Left lobe of liver (tissue), 2 donors: ENCODE measurements around the gene MPP1. TPM values are rescaled to one million over a fixed set of nuclear protein-coding genes. Genes with fewer than 3 reads are reported as not detected.

Experiments used
- ATAC-seq: fragments of 200-7000 bp; cut with Tn5 transposase; one replicate; pipeline ENCODE4 v1.9.1; 2020; ENCODE audit warnings: mild to moderate bottlenecking, moderate library complexity
- DNase-seq: peaks from one replicate; pipeline ENCODE4 v3.0.0-alpha.2; 2020; ENCODE audit warnings: low spot score
- total RNA-seq: library from RNA; stranded (reverse); gene quantifications from one replicate; pipeline ENCODE4 v1.2.1, GENCODE V29; 2021
- donor health status: DM: no; HTN: no; CAD: no; lungs with moderate emphysema.
- donor health status: DM: no; HTN: yes; CAD: no.

MPP1 gene
- total RNA-seq, 1 donor from 2014 or later = 22.9 TPM

DNA sequence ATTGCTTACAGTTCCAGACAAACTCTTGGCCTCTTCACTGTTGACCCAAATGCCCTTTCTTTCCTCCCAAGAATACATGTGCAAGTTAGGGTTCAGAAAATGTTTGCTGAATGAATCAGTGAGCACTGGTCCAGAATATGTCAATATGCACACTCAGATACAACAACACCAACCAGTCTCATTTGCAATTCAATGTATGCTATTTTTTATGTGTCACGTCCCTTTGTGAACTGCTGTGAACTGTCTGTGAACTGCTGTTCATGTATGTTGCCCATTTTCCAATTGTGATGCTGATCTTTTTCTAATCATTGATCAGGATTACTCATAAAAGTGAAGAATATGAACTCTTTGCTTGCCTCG, 72.2 kb downstream of the MPP1 start:
- ATAC-seq (no peak), DNase-seq (no peak)

DNA sequence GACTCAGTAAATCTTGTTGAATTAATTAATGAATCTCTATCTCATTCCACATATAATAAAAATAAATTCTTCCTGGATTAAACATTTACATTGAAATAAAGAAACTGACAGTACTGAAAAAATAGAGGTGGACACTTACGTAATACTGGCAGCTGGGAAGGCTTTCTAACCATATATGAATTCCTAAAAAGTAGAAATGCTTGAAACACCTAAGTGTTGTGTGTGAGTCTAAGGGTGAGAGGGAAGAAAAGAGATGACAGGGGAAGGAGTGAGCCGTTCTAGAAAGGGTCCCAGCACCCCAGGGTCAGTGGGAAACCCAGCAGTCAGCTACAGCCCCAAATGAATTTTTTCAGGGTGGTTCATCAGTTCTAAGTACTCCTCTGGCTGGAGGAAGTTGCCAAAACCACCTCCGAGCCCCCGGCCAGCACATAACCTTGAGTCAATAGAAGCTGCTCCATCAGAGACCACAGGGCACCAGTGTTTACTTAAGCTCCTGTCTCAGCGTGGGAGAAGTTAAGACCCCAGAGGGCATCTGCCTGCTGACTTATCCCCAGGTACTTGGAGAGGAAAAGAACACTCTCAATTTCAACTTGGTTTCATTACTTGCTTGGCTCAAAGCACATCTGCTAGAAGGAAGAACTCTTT, 72.7 kb downstream of the MPP1 start:
- no peak for ATAC-seq
- DNase-seq = no peak

DNA sequence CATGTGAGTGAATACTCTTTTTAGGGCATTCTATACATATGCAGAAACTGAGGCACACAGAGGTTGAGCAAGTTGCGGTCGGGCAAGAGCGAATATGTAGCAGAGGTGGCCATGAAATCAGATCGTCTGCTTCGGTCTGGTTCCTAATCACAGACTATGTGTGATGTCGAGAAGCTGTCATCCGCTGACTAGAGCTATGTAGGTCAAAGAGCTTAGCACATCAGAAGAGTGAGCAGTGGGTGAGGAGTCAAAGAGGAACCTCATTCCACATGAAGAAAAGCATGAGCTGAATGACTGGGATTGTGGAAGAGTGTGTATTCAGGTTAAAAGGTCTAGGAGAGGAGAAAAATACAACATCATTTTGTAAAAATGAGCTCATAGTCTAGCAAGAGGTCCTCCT, 73.4 kb downstream of the MPP1 start:
- no peak for ATAC-seq
- DNase-seq = no peak

DNA sequence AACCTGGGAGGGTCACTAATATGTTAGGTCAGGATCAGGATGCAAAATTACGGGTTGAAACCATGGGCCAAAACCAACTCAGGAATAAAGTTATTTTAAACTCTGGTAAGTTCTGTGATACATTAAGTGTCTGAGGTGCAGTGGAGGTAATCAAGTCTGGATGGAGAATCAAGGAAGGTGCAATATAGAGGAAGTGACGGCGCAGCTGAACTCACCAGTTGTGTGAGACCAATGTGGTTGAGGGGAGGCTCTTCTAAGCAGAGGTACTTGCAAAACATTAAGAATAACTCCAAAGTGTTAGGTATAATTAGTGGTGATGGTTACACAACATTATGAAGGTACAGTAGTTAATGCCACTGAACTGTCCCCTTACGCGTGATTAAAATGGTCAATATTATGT, 74.1 kb downstream of the MPP1 start:
- ATAC-seq (no peak), DNase-seq (no peak)

DNA sequence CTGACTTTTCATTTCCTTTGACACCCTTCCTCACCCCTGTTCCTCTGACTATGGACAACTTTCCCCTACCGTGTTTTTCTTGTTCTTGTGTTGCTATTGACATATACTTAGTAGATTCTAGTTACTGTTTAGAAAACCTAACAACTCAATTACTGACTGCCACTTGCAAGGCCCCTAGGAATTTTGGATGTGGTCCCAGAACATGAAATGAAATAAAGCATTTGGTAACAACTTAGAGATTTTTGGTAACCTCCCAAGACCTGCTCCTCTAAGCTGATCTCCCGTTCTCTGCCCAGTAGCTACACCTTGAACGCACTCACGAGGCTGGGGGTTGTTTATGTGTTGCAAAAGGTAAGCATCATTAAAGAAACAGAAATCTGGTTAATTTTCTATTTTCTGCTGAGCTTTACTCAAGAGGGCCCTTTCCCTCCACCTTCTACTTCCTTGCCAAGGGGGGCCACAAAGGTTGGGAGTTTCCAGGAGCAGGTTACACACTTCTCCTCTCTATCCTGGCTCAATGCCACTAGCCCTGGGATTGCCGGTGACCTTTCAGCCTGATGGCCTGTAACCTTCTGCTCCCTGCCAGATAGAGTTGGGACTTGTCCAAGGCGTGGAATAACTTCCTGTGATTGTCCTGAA, 74.9 kb downstream of the MPP1 start:
- DNase-seq = peak; percentile 81
- peak; percentile 83 for ATAC-seq

DNA sequence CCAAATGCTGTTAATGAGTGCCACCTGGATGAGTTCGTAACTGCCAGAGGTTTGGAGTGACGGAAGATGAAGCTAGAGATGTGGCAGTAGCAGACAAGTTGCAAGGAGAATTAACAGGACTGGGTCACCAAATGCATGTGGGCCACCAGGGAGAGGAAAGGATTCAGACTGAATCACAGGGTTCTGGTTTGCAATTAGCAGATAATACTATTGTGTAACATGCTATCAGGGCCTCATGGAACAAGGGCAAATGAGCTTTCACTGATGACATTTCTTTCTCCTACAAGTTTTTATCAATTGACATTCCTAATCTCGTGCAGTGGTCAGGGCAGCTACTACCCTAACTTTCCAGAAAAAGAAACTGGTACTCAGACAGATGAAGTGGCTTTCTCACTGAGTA, 75.8 kb downstream of the MPP1 start:
- DNase-seq (no peak), ATAC-seq (no peak)

Other genes with a start within 250 kb of the MPP1 start
- gene CTAG1A, start 220.4 kb downstream of the MPP1 start, total RNA-seq = not detected
- not detected for gene CTAG1B, start 186.2 kb downstream of the MPP1 start, total RNA-seq
- not detected for gene CTAG2, start 151.9 kb downstream of the MPP1 start, total RNA-seq
- gene GAB3, start 54.4 kb downstream of the MPP1 start, total RNA-seq = 0.73 TPM
- 9.6 TPM for gene DKC1, start 42.6 kb downstream of the MPP1 start, total RNA-seq
- gene SMIM9, start 29.2 kb upstream of the MPP1 start, total RNA-seq = not detected
- 17.3 TPM for gene F8A1, start 80.9 kb upstream of the MPP1 start, total RNA-seq
- gene F8, start 217.2 kb upstream of the MPP1 start, total RNA-seq = 22.6 TPM
- 26.9 TPM for gene FUNDC2, start 221.4 kb upstream of the MPP1 start, total RNA-seq